ENCODE measurements around the gene RBPJL.
A peak's percentile ranks its signal among the peaks of the same experiment; 100 is the strongest.

RBPJL gene

DNA sequence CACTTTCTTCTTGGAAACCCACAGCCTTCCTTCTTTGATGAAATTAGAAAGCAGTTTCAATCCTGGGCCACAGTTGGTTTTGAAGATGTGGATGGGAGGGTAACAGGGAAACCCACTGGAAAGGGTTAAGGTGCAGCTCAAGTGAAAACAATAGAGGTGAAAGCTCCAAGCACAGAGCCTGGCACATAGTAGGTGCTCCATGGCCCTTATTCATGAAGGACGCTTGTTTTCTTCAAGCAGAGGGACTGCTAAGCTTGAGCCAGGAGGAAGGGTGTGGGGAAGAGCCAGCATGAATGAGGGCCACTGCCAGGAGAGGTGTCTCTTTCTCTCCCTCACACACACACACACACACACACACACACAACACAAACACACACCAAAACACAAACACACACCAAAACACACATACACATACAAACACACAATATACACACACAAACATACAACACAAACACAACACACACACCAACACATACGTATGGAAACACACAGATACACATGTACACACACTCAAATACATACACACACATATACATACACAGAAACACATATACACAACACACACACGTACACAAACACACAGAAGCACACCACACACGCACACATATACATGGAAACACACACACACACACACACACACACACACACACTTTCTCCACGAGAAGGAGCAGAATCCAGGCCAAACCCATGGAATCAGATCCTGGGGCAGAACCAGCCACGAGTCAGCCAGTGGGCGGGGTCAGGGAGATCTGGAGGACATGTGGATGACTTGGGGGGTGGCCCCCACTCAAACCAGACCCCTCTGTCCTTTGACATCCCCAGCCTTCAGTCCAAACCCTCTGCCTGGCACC lies 23.7 kb upstream of the RBPJL start:
- DNase-seq (ENCODE audit: low spot score) = no peak
- TF ChIP-seq, protein P1, sequence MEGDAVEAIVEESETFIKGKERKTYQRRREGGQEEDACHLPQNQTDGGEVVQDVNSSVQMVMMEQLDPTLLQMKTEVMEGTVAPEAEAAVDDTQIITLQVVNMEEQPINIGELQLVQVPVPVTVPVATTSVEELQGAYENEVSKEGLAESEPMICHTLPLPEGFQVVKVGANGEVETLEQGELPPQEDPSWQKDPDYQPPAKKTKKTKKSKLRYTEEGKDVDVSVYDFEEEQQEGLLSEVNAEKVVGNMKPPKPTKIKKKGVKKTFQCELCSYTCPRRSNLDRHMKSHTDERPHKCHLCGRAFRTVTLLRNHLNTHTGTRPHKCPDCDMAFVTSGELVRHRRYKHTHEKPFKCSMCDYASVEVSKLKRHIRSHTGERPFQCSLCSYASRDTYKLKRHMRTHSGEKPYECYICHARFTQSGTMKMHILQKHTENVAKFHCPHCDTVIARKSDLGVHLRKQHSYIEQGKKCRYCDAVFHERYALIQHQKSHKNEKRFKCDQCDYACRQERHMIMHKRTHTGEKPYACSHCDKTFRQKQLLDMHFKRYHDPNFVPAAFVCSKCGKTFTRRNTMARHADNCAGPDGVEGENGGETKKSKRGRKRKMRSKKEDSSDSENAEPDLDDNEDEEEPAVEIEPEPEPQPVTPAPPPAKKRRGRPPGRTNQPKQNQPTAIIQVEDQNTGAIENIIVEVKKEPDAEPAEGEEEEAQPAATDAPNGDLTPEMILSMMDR (IDR thresholded peaks at IDR 0.05; ENCODE audit: extremely low read depth, insufficient read depth, missing control alignments) = no peak
- in situ Hi-C loops (cut with MboI; ENCODE audit: low pct_unique_long_range_greater_than_20kb, low sequenced_read_pairs, unreplicated experiment) = no loop called here

DNA sequence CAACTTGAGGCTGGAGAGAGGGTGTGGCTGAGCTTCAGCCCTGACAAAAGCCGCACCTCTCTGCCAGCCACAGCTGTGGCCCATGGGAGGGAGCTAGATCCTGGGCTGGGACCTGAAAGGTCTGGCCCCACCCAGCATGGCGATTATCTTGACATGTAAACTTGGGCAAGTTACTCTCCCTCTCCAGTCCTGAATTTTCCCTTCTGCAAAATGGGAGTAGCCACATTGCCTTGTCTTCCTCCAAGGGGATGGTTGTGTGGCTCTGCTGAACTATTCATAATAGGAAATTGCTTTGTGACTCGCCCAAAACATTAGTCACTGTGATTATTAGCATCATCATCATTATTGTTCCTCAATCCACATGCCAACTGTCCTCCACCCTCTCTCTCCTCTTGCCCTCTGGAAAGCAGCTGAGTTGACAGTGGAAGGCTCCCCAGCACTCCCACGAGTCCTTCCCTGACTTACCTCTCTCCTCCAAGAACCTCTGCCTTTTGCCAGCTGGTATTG lies 23.0 kb upstream of the RBPJL start:
- in situ Hi-C loops (cut with MboI; ENCODE audit: low pct_unique_long_range_greater_than_20kb, low sequenced_read_pairs, unreplicated experiment) = no loop called here
- TF ChIP-seq, protein P1 (IDR thresholded peaks at IDR 0.05; ENCODE audit: extremely low read depth, insufficient read depth, missing control alignments) = no peak

GRCh38 chr20:45288376-45288775 lies 18.3 kb upstream of the RBPJL start:
- in situ Hi-C loops (cut with MboI; ENCODE audit: low pct_unique_long_range_greater_than_20kb, low sequenced_read_pairs, unreplicated experiment) = no loop called here
- TF ChIP-seq, protein P1 (IDR thresholded peaks at IDR 0.05; ENCODE audit: extremely low read depth, insufficient read depth, missing control alignments) = no peak
- DNase-seq (ENCODE audit: low spot score) = no peak

More for the DNA sequence above, 23.0 kb upstream of the RBPJL start:
- no peak for DNase-seq (ENCODE audit: low spot score)

GRCh38 chr20:45288860-45289259 lies 17.8 kb upstream of the RBPJL start:
- in situ Hi-C loops (cut with MboI; ENCODE audit: low pct_unique_long_range_greater_than_20kb, low sequenced_read_pairs, unreplicated experiment) = no loop called here
- TF ChIP-seq, protein P1 (IDR thresholded peaks at IDR 0.05; ENCODE audit: extremely low read depth, insufficient read depth, missing control alignments) = no peak
- no peak for DNase-seq (ENCODE audit: low spot score)

- in situ Hi-C loops (cut with MboI; ENCODE audit: low pct_unique_long_range_greater_than_20kb, low sequenced_read_pairs, unreplicated experiment) = no loop called here
- TF ChIP-seq, protein P1 (IDR thresholded peaks at IDR 0.05; ENCODE audit: extremely low read depth, insufficient read depth, missing control alignments) = no peak
- peak; percentile 9 for DNase-seq (ENCODE audit: low spot score)
Measured at GRCh38 chr20:45289942-45290676, 16.5 kb upstream of the RBPJL start.

DNA sequence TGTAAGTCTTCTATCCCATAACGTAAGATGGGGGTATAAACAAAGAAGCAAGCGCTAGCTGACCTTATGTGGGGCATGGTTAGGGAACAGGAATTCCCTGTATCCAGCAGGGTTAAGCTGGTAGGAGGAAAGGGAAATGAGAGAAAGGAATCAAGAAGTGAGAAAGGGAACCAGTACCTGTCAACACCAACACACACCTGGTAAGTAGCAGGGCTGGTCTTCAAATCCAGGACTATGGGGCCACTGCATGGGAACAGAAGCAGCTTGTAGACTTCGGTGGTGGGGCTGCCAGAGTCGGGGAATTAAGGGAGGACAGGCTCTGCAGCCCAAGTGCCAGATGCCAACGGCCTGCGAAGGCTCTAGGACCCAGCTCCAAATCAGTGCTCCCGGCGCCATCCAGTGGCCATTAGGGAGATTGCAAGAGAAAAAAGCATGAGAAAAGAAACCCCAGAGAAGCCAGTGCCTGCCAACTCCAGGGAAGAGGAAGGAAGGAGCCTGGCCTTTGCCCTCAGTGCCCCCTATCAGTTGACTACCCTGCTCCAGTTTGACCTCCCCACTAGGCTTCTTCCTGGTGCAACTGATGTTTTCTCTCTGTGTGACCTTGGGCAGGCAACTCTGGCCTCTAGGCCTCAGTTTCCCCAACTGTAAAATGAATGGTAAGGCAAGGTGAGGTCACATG lies 15.8 kb upstream of the RBPJL start:
- TF ChIP-seq, protein P1 (IDR thresholded peaks at IDR 0.05; ENCODE audit: extremely low read depth, insufficient read depth, missing control alignments) = peak; percentile 89
- in situ Hi-C loops (cut with MboI; ENCODE audit: low pct_unique_long_range_greater_than_20kb, low sequenced_read_pairs, unreplicated experiment) = no loop called here
- peak; percentile 82 for DNase-seq (ENCODE audit: low spot score)

Data from GM13977 (cell line).